H1 (cell line): ENCODE data around the gene H2BK1. TPM values are rescaled to one million over a fixed set of nuclear protein-coding genes. Genes with fewer than 3 reads are reported as not detected.

Source experiments
- ASH2L ChIP-seq: fragments of 200-600, 300-600 bp; sonication (generic); IDR thresholded peaks from one replicate; pipeline ENCODE4 v1.7.1; 2017; ENCODE audit warnings: low read length
- CEBPB ChIP-seq: IDR thresholded peaks from 2 replicates; pipeline ENCODE4 v1.6.1; 2012; ENCODE audit warnings: low read depth, low read length
- EZH2 ChIP-seq: fragments of 200-600 bp; sonication (generic); IDR thresholded peaks from 2 replicates; pipeline ENCODE4 v1.7.1; 2012; ENCODE audit warnings: low read depth, mild to moderate bottlenecking, moderate library complexity, low read length, inconsistent platforms; ENCODE audit not compliant: severe bottlenecking
- KDM1A ChIP-seq: fragments of 200-600, 300-600 bp; sonication (generic); IDR thresholded peaks from 2 replicates; pipeline ENCODE4 v1.7.1; 2016; ENCODE audit warnings: mild to moderate bottlenecking, low read length, borderline replicate concordance
- KDM4A ChIP-seq: IDR thresholded peaks from one replicate; pipeline ENCODE4 v1.7.1; 2012; ENCODE audit warnings: low read depth, mild to moderate bottlenecking, moderate library complexity, low read length, inconsistent platforms; ENCODE audit not compliant: severe bottlenecking
- MAFK ChIP-seq: IDR thresholded peaks from 2 replicates; pipeline ENCODE4 v1.6.1; 2012; ENCODE audit warnings: low read depth, mild to moderate bottlenecking, improper control_type of control experiment, low read length
- RBBP5 ChIP-seq: IDR thresholded peaks from 2 replicates; pipeline ENCODE4 v1.7.1; 2012; ENCODE audit warnings: low read depth, mild to moderate bottlenecking, inconsistent platforms, low read length, moderate library complexity, borderline replicate concordance
- RFX5 ChIP-seq: IDR thresholded peaks from 2 replicates; pipeline ENCODE4 v1.6.1; 2011; ENCODE audit warnings: low read depth, low read length, improper control_type of control experiment, borderline replicate concordance
- SIN3A ChIP-seq, 2 experiments: IDR thresholded peaks in 1 of 2; conservative IDR thresholded peaks in 1 of 2; 2 replicates each; pipeline ENCODE4 v1.6.1; 2011 to 2012; ENCODE audit warnings: low read length in 2 of 2, improper control_type of control experiment in 1 of 2, low read depth in 1 of 2, mild to moderate bottlenecking in 1 of 2
- SUZ12 ChIP-seq: fragments of 200-600 bp; sonication (generic); IDR thresholded peaks from 2 replicates; pipeline ENCODE4 v1.6.1; 2012; ENCODE audit warnings: mild to moderate bottlenecking, inconsistent platforms, low read length, moderate library complexity, mixed read lengths
- TBP ChIP-seq: IDR thresholded peaks from 2 replicates; pipeline ENCODE4 v1.6.1; 2011; ENCODE audit warnings: low read depth, low read length, improper control_type of control experiment
- YY1 ChIP-seq: IDR thresholded peaks from 2 replicates; pipeline ENCODE4 v1.6.1; 2011; ENCODE audit warnings: low read depth, mild to moderate bottlenecking, low read length
- polyA plus RNA-seq, 7 experiments: library from polyadenylated mRNA; depleted of rRNA in 3 of 7; stranded (reverse) in 5 of 7; unstranded in 2 of 7; fragments of >200 nt in 5 of 7; fragments of 200-250 nt in 2 of 7; gene quantifications; 1 replicate in 5 of 7; 2 replicates in 1 of 7; 4 replicates in 1 of 7; pipeline versions ENCODE4 v1.2.1 to v1.2.3, GENCODE V29; 2011 to 2013; ENCODE audit warnings: missing spikeins in 2 of 7, mixed read lengths in 2 of 7
- total RNA-seq: library from RNA; stranded (reverse); fragmentation: NEBNext Ultra II Directional; extraction: Animal tissue kit (Norgen Biotek cat#: 25700); gene quantifications from 2 replicates; pipeline ENCODE4 v1.2.1, GENCODE V29; 2021

The H2BK1 gene
- total and polyA plus RNA-seq, 2 of the 8 experiments (the other 6 are each of a cell fraction or from before 2014, with no cell fraction given) = not detected

DNA sequence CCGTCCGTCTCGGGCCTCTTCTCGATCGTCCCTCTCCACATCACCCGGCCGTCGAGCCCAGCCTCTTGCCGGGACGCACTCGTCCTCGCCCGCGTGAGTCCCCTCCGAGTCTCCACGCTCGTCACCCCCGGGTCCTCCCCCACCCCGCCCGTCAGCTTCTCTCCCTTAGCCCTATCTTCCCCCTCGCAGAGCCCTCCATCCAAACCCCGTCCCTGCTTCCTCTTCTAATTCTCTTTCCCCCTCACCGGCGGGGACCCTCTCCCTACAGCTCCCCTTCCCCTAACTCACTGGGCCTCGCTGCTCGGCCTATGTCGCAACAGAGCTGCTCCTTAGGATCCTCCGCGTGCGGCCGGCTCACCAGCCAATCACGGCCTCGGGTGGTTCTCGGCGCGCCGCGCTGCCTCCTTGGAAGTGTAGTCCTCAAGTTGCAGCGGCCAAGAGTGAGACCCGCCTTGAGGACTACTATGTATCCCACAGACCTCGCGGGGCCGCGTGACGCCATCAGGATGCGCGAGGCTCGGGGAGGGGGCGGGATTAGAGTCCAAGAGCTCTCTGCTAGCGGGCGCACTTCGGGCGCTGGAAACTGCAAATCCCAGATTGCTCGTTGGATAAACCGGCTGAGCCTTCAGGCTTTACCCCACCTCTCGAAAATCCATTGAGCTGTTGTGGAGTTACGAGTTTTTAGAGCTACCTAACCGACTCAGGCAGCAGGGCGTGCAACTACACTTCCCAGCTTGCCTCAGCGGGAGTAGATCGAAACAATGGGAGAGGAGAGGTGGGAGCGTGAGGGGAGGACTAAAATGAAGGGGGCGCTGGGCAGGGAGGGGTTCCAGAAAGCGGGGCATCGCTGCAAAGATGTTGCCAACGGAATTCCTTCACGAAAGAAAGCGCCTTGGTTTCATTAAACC lies 16.8 kb upstream of the H2BK1 start, which contains the start of gene ABCF2 (continued):
- TF ChIP-seq RBBP5 (0 out of 2 replicates have a peak, but pooled peaks have one; percentile 67), KDM4A (peak; percentile 42), EZH2 (no peak), MAFK (no peak), TBP (0 out of 2 replicates have a peak, but pooled peaks have one; percentile 41), SIN3A (conservative IDR thresholded peaks at IDR 0.05 in 1 of 2, IDR thresholded peaks at IDR 0.05 in 1 of 2; ENCODE audit: low read depth in 1 of 2, low read length in 2 of 2) (peak in 1 of 2 experiments; percentile 70; a peak in 2 of 4 replicates), ASH2L (peak; percentile 79), RFX5 (no peak), SUZ12 (no peak), YY1 (no peak), KDM1A (no peak), CEBPB (peak; percentile 99)
